H7 (cell line): ENCODE measurements around the gene SEMA4A. TPM values are rescaled to one million over a fixed set of nuclear protein-coding genes. Genes with fewer than 3 reads are reported as not detected.
"Not testable (repeated sequence)": the region's sequence is repeated elsewhere in the genome, so short reads cannot be mapped to it uniquely, and the experiment has no call there.

Source experiments
- DNase-seq: peaks from one replicate; pipeline ENCODE4 v3.0.0; 2012
- H3K27me3 ChIP-seq: 2 replicates; pipeline ENCODE4 v1.6.0; 2011; ENCODE audit warnings: mild to moderate bottlenecking, low read length; ENCODE audit not compliant: control insufficient read depth, insufficient read depth
- H3K36me3 ChIP-seq: replicated peaks from 2 replicates; pipeline ENCODE4 v1.5.1; 2011; ENCODE audit warnings: low read length; ENCODE audit not compliant: control insufficient read depth, insufficient read depth
- H3K4me3 ChIP-seq: 2 replicates; pipeline ENCODE4 v1.5.1; 2011; ENCODE audit warnings: low read depth, mild to moderate bottlenecking, control low read depth, low read length, moderate library complexity; ENCODE audit not compliant: insufficient read depth
- total RNA-seq: library from RNA; depleted of rRNA; stranded (reverse); fragments of >200 nt; shearing (Covaris generic); gene quantifications from 2 replicates; pipeline ENCODE4 v1.2.3, GENCODE V29; 2014

The SEMA4A gene
- total RNA-seq, 1 experiment from 2014 or later = 10.3 TPM

GRCh38 chr1:156180471-156180870 is 27.1 kb downstream of the SEMA4A start:
- H3K27me3 ChIP-seq = no peaks in the 10 kb centered on the region
- DNase-seq = no peak
- H3K4me3 ChIP-seq = no peak overlapping the region
- no peaks in the 10 kb centered on the region; the same call in none of the 2 replicates for H3K36me3 ChIP-seq

- not testable (repeated sequence) for H3K27me3 ChIP-seq, H3K36me3 ChIP-seq, H3K4me3 ChIP-seq, DNase-seq
These were observed 28.1 kb downstream of the SEMA4A start for GRCh38 chr1:156181391-156181924.

- H3K27me3 ChIP-seq, H3K36me3 ChIP-seq, H3K4me3 ChIP-seq, DNase-seq: not testable (repeated sequence)
These were observed 28.8 kb downstream of the SEMA4A start for GRCh38 chr1:156182010-156182779.

GRCh38 chr1:156186347-156187177 is 33.2 kb downstream of the SEMA4A start:
- not testable (repeated sequence) for H3K27me3 ChIP-seq, H3K4me3 ChIP-seq

GRCh38 chr1:156190265-156190664 is 36.9 kb downstream of the SEMA4A start:
- DNase-seq, H3K27me3 ChIP-seq, H3K4me3 ChIP-seq, H3K36me3 ChIP-seq: not testable (repeated sequence)

More at GRCh38 chr1:156186347-156187177, 33.2 kb downstream of the SEMA4A start:
- DNase-seq, H3K36me3 ChIP-seq: not testable (repeated sequence)

- Histone ChIP-seq H3K4me3 (no peak overlapping the region), H3K27me3 (no peaks in the 10 kb centered on the region), H3K36me3 (peaks cover 4% of the 10 kb centered on the region)
- no peak for DNase-seq
These were observed 38.0 kb downstream of the SEMA4A start for GRCh38 chr1:156191292-156191964.

GRCh38 chr1:156193208-156193487 is 39.8 kb downstream of the SEMA4A start:
- peak; percentile 6 for DNase-seq
- H3K27me3 ChIP-seq = no peaks in the 10 kb centered on the region
- peak overlapping the region; percentile 36 for H3K4me3 ChIP-seq
- peaks cover 5% of the 10 kb centered on the region for H3K36me3 ChIP-seq

GRCh38 chr1:156193488-156194299 is 40.3 kb downstream of the SEMA4A start, which contains the start of gene SLC25A44:
TSS of gene SLC25A44 (plus strand) at chr1:156194104. CDS start at chr1:156199848, 5,744 bp downstream.
- DNase-seq = peak; percentile 97
- Histone ChIP-seq H3K4me3 (peak within 1 kb of the TSS; percentile 75), H3K27me3 (no peaks in the 10 kb centered on the region), H3K36me3 (peaks cover 5% of the 10 kb centered on the region)

GRCh38 chr1:156194300-156194652 is 40.9 kb downstream of the SEMA4A start:
- peak; percentile 44 for DNase-seq
- peaks cover 5% of the 10 kb centered on the region for H3K36me3 ChIP-seq
- H3K27me3 ChIP-seq = no peaks in the 10 kb centered on the region
- peak overlapping the region; percentile 75 for H3K4me3 ChIP-seq

- peak; percentile 6 for DNase-seq
- Histone ChIP-seq H3K27me3 (no peaks in the 10 kb centered on the region), H3K4me3 (no peak overlapping the region), H3K36me3 (peaks cover 15% of the 10 kb centered on the region)
These were observed 42.5 kb downstream of the SEMA4A start for GRCh38 chr1:156195853-156196252.

GRCh38 chr1:156196445-156196844 is 43.1 kb downstream of the SEMA4A start:
- peak; percentile 30 for DNase-seq
- Histone ChIP-seq H3K36me3 (peaks cover 15% of the 10 kb centered on the region), H3K27me3 (no peaks in the 10 kb centered on the region), H3K4me3 (no peak overlapping the region)

- peaks cover 15% of the 10 kb centered on the region for H3K36me3 ChIP-seq
- H3K4me3 ChIP-seq = no peak overlapping the region
- DNase-seq = no peak
- H3K27me3 ChIP-seq = no peaks in the 10 kb centered on the region
These were observed 45.5 kb downstream of the SEMA4A start for GRCh38 chr1:156198831-156199349.

- H3K36me3 ChIP-seq = peaks cover 15% of the 10 kb centered on the region
- H3K27me3 ChIP-seq = no peaks in the 10 kb centered on the region
- DNase-seq = no peak
- H3K4me3 ChIP-seq = no peak overlapping the region
These were observed 46.7 kb downstream of the SEMA4A start for GRCh38 chr1:156200044-156200443.

- no peak for DNase-seq
- no peak overlapping the region for H3K4me3 ChIP-seq
- H3K36me3 ChIP-seq = peaks cover 9% of the 10 kb centered on the region
- H3K27me3 ChIP-seq = no peaks in the 10 kb centered on the region
These were observed 49.9 kb downstream of the SEMA4A start for GRCh38 chr1:156203331-156203730.
